GM19372 (cell line): ENCODE results near the gene SETD4.

Experiments used
- ATAC-seq: cut with Tn5 transposase; IDR thresholded peaks from one replicate; pipeline ENCODE4 v1.9.1; 2021; ENCODE audit warnings: mild to moderate bottlenecking, low read depth, moderate library complexity; ENCODE audit not compliant: unreplicated experiment

SETD4 gene

DNA sequence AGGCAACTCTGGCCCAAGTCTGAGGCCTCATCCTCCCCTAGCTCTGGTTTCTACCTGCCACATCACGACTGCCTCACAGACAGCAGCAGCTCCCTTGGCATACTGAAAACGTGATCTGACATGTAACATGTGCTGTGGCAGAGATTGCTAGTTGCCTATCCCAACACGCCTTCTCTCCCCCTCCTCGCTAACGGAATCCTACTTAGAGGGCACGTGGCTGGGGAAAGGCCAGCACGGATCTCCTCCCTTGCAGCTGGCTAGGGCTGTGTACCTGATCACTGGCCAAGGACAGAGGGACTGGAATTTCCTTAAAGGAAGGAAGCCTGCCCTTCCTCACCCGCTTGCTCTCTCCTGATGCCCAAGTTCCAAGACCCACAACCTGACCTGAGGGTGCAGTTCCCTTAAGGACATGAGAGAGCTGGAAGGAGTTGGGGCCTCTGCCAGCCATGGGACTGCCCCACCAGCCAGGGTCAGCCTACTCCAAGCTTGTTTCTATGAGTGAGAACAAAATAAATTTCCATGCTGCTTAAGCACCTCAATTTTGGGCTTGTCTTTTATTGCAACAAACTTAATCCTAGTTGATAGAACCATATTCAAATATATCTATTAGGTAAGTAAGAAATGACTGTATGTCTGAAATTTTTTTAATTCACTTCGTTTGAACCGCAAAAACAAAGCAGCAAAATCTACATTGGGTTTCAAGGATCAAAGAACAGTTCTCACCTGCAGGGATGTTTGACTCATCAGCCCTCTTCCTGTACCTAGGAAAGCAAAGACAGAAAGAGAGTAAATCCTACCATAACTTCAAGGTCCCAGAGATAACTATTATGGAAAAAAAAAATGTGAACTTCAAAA is 7.2 kb downstream of the SETD4 start:
- ATAC-seq: no peak

- no peak for ATAC-seq
Measured at GRCh38 chr21:36048357-36048756, 12.0 kb downstream of the SETD4 start.

DNA sequence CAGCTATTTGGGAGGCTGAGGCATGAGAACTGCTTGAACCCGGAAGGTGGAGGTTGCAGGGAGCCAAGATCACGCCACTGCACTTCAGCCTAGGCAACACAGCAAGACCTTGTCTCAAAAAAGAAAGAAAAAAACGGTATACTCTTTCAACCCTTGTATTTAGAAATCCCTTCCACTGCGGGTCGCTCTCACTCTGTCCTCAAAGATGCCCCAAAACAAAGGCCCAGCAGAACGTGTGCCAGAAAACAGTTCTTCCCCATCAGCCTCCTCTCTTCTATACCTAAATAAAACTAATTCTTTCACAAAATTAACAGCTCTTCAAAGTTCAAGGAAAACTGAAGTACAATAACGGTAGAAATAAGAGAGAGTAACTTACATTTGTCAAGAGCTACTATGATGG is 13.2 kb downstream of the SETD4 start:
- no peak for ATAC-seq

GRCh38 chr21:36045993-36046392 is 14.3 kb downstream of the SETD4 start:
- no peak for ATAC-seq

DNA sequence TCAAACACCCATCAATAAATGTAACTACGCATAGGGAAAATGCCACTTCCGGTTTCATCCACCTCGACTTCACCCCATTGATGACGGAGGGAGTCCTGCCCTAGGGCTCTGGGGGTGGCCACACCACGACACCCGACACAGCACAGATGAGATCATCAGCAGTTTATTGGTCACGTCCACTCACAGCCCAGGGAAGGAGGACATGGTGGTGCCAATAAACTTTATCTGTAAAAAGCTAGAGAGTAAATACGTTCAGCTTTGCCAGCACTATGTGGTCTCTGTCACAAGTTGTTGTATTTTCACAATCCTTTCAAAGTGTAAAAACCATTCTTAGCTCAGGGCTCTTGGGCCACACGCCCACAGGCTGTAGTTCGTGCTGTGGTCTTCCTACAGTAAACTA is 16.3 kb downstream of the SETD4 start:
- ATAC-seq: no peak

DNA sequence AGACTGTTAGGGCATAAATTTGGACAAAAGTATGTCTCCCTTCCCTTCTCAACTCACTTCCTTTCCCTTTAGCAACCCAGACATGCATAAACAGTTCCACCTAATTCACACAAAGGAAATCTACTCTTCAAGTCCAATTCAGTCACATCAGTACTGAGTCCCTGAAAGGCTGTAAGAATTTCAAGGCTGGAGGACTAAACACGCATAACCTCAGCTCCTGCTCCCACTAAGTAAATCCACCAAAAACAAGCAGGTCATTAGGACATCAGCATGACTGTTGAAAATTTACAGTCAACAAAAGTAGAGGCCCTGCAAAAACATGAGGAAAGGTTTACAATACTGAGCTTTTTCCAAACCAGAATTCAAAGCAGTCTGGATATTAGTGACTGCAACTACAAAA is 18.4 kb downstream of the SETD4 start:
- ATAC-seq: no peak

DNA sequence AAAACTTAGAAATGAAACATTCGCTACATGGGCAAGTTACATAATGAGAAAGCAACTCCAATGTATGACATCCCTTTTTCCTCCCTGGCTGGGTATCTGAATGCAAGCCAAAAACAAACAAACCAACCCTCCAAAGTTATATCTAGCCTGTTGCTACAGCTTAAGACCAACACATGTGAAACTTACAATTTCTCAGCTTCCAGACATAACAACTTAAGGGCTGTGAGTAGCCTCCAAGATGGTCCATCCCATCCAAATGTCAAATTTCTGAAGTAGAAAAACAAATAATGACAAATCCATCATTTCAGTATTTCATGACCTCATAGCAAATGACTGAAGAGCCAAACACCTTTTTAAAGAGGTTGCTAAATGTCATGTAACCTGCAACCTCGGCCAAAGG is 19.9 kb downstream of the SETD4 start:
- ATAC-seq: no peak

- no peak for ATAC-seq
Measured at GRCh38 chr21:36039861-36040260, 20.5 kb downstream of the SETD4 start.

DNA sequence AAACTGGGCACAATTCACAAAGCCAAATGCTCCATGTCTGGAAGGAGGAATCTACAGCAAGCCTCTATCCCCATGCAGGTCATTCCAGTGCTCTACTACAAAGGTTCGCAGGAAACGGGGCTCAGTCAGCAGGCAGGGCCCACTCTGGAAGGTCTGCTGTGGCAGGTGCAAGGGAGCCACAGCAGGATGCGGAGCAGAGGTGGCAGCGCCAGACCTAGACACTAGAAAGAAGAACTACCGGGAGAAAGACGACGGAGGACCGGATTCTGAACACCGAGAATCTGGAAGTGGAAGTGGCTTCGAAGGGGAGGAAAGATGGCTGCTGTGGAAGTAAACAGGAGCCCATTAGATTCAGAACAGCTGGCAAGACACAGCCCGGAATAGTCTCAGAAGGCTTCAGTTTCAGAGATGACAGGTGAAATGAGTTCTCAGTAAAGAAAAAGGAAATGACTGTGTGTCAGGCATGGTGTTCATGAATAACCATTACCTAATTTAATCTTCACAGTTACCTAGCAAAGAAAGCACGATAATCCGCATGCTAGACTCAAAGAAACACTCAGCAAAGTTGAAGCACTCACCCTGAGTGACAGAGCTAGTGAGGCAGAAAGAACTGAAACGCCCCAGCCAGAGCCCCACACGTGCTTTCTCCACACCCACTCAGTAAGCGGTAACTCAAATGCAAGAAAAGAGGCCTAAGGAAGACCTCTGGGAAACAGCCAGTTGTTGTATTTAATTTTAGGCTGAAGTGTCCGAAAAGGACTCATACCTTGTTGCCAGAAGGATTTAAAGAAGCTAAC is 21.4 kb downstream of the SETD4 start:
- no peak for ATAC-seq

GRCh38 chr21:36035381-36035791 is 24.9 kb downstream of the SETD4 start:
- no peak for ATAC-seq

- no peak for ATAC-seq
Measured at GRCh38 chr21:36034211-36034913, 26.0 kb downstream of the SETD4 start.

GRCh38 chr21:36032647-36033406 is 27.5 kb downstream of the SETD4 start:
- no peak for ATAC-seq

DNA sequence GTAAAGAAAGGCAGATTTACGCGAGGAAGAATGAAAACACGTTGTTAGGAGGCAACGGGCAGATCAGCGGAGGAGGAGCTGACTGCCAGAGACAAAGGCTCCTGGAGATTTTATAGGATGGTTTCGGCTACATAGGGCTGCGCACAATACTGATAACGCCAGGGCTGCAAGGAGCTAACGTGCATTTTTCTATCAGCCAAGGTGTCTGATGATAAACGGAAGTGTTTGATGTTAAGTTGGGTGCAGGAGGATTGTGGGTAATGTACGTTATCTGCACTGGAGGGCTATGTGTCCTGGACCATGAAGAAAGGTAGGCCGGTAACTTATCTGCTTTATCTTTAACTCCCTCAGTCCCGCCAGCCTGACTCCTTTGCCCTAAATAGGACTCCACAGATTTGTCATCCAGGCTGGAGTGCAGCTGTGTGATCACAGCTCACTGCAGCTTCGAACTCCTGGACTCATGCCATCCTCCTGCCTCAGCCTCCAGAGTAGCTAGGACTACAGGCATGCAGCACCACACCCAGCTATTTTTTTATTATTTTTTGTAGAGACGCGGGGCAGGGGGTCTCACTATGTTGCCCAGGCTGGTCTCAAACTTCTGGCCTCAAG is 29.6 kb downstream of the SETD4 start:
- ATAC-seq: no peak

- no peak for ATAC-seq
Measured at GRCh38 chr21:36029309-36029708, 31.0 kb downstream of the SETD4 start.

DNA sequence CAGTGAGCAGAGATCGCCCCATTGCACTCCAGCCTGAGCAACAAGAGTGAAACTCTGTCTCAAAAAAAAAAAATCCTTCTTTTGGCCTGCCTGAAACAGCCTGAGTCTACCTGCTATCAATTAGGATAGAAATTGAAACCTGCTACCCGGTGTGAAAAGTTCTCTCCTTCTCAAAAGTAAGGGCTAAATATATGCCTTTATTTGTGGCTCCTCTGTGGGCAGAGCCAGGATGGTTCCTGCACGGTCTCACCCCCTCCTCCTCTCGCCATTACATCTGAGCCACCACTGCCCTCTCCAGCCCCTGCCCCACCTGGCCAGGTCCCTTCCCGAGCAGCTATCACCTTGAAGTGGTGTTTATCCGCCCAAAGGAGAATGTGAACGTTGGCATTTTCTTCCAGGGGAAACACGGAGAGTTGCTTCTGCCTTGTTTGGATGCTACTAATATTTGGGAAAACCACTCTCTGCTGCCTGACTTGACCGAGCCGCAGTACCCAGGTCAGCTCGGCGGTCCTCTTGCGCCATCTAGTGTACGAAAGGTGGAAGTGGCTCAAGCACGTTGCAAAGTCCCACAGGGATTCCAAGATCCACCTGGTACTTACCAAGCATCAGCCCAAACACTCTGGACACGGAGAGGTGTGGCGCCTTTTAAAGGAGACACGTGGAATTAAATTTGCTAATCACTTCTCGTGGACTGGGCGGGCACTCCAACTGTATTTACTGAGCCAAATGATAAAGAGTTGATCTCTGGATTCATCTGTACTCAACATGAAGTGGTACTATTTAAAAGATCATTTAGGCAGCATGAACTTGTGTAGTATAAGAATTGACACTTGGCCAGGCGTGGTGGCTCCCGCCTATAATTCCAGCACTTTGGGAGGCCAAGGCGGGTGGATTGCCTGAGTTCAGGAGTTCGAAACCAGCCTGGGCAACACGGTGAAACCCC is 31.9 kb downstream of the SETD4 start:
- no peak for ATAC-seq

GRCh38 chr21:36027347-36027746 is 33.0 kb downstream of the SETD4 start:
- ATAC-seq: no peak

- no peak for ATAC-seq
Measured at GRCh38 chr21:36024782-36025181, 35.5 kb downstream of the SETD4 start.

GRCh38 chr21:36023092-36023480 is 37.2 kb downstream of the SETD4 start:
- no peak for ATAC-seq
